ENCODE data around the gene LYST. TPM values are rescaled to one million over a fixed set of nuclear protein-coding genes. Genes with fewer than 3 reads are reported as not detected.
A peak's percentile ranks its signal among the peaks of the same experiment; 100 is the strongest.

The LYST gene
- total and polyA plus RNA-seq, 10 of the 15 experiments (the other 5 are each of a cell fraction or from before 2014, with no cell fraction given) = 3.3 to 28.1 (median 5.6) TPM

- no peak for TF ChIP-seq ZNF24 (IDR thresholded peaks at IDR 0.05)
- no peak for TF ChIP-seq CEBPB (IDR thresholded peaks at IDR 0.05; ENCODE audit: borderline replicate concordance in 1 of 2, low read depth in 2 of 2, low read length in 2 of 2)
- TF ChIP-seq CREM (IDR thresholded peaks at IDR 0.05; ENCODE audit: low read depth) = no peak
- TF ChIP-seq USF1 (IDR thresholded peaks at IDR 0.05; ENCODE audit: borderline replicate concordance, extremely low read length, insufficient read depth, low read depth, low read length) = no peak
- no peak for TF ChIP-seq JUND (IDR thresholded peaks at IDR 0.05; ENCODE audit: low read depth, low read length)
- peak; percentile 53; the same call in 1 of the 2 replicates for TF ChIP-seq IKZF1 (conservative IDR thresholded peaks at IDR 0.05)
- TF ChIP-seq HCFC1 (IDR thresholded peaks at IDR 0.05; ENCODE audit: low read length) = no peak
- TF ChIP-seq SMAD5 (IDR thresholded peaks at IDR 0.05; ENCODE audit: low read depth) = no peak
- TF ChIP-seq ZZZ3 (IDR thresholded peaks at IDR 0.05; ENCODE audit: control insufficient read depth, insufficient read length, low read depth) = no peak
- TF ChIP-seq MXI1 (IDR thresholded peaks at IDR 0.05; ENCODE audit: low read depth, low read length) = no peak
- 0 out of 2 replicates have a peak, but pooled peaks have one; percentile 8 for TF ChIP-seq BCL11A (IDR thresholded peaks at IDR 0.05; ENCODE audit: low read depth, low read length)
- no peak; a peak in 1 of 4 replicates for TF ChIP-seq EP300 (IDR thresholded peaks at IDR 0.05; ENCODE audit: borderline replicate concordance in 1 of 2, control insufficient read depth in 1 of 2, low read depth in 2 of 2, low read length in 2 of 2)
- no peak for TF ChIP-seq ELK1 (IDR thresholded peaks at IDR 0.05; ENCODE audit: low read depth, low read length)
- no peak for TF ChIP-seq ZNF207 (IDR thresholded peaks at IDR 0.05; ENCODE audit: borderline replicate concordance)
- no peak for TF ChIP-seq KAT2A (conservative IDR thresholded peaks at IDR 0.05; ENCODE audit: control insufficient read depth, low read depth, low read length)
- TF ChIP-seq SREBF1 (IDR thresholded peaks at IDR 0.05; ENCODE audit: low read length) = no peak
- no peak for TF ChIP-seq CBFB (IDR thresholded peaks at IDR 0.05; ENCODE audit: low read depth)
- no peak for TF ChIP-seq PRDM15 (CRISPR knock-in tag; IDR thresholded peaks at IDR 0.05)
- no peak for TF ChIP-seq HDAC6 (IDR thresholded peaks at IDR 0.05; ENCODE audit: unreplicated experiment)
- TF ChIP-seq POU2F2 (IDR thresholded peaks at IDR 0.05; ENCODE audit: borderline replicate concordance, low read depth, low read length) = no peak
- TF ChIP-seq JUNB (IDR thresholded peaks at IDR 0.05) = peak; percentile 62
- peak; percentile 54; the same call in 1 of the 2 replicates for TF ChIP-seq DPF2 (IDR thresholded peaks at IDR 0.05)
- no peak for TF ChIP-seq TCF12 (IDR thresholded peaks at IDR 0.05; ENCODE audit: low read depth, low read length)
- no peak for TF ChIP-seq RUNX3 (IDR thresholded peaks at IDR 0.05; ENCODE audit: low read length)
- TF ChIP-seq EZH2 (IDR thresholded peaks at IDR 0.05; ENCODE audit: borderline replicate concordance, control insufficient read depth, low read depth, low read length) = no peak
- TF ChIP-seq ZBED1 (IDR thresholded peaks at IDR 0.05; ENCODE audit: borderline replicate concordance) = no peak
These were observed 102.7 kb downstream of the LYST start (continued) for GRCh38 chr1:235763962-235764361.
